Fibroblast of skin of right biceps (primary cell): ENCODE results near the gene SURF2.
A peak's percentile ranks its signal among the peaks of the same experiment; 100 is the strongest.

Experiments used
- DNase-seq: peaks from one replicate; pipeline ENCODE4 v3.0.0-alpha.2; 2013

SURF2 gene

GRCh38 chr9:133339641-133340040 is 16.7 kb upstream of the SURF2 start:
- DNase-seq: no peak

DNA sequence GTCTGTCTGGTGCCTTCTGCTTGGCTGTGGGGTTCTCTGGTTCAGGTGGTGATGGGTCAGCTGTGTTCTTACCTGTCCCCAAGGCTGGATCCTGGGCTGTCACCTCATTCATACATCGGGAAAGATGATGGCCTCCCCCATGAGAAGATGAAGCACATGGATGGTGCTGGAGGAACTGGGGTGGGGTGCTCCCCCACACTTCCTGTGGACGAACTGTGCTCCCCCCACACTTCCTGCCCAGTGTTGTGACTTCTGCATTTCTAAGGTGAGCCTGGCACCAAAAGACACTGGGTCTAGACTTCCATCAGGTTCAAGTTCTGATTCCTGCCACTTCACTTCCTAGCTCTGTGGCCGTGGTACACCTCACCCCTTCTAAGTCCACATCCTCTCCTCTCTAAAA is 16.1 kb upstream of the SURF2 start:
- DNase-seq: no peak

DNA sequence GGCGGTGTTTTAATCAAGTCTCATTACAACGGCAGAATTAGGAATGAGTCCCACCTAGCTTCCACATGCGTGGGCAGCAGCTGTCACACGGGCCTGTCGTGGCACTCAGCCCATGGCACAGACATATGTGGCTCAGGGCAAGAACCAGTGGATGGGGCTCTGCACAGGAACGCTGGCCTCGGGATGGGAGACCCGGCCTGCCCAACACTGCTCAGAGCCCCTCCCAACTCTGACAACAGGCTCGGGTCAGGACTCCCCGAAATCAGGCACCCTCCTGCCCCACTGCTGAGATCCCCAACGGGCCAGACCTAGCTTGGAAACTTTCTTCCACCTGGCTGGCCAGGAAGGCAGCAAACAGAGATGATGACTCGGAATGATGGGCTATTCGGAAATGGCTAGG is 15.4 kb upstream of the SURF2 start:
- DNase-seq: no peak

DNA sequence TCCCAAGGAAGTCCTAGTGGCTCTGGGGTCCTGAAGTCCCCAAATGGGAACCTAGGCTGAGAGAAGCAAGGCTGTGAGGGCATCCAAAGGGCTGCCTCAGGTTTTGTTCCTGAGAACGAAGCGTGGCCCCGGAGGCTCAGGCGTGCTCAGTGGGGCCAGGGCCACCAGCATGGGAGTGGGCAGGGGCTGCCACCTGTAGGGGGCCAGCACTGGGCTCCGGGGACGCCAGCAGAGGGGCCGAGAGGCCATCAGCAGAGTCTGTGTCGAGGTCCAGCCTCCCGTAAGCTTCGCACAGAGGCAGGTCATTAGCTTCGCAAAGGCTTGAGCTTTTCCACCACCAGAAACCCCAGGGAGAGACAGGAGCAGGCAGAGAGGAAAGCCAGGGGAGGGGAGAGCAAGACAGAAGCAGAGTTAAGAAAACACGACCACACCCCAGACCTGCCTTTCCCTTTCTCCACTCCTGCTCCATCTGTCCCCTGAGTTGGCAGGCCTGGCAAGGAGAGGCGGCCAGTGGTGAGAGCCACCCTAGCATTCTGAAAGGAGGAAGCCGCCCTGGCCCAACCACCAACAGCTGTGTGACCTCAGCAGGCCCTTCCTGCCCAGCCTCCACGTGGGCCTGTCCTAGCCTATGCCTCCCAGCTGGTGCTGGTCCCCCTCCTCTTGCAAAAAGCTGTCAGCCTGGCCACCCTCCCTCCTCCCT is 14.8 kb upstream of the SURF2 start:
- no peak for DNase-seq

- DNase-seq: no peak
Measured at GRCh38 chr9:133342069-133342406, 14.3 kb upstream of the SURF2 start.

DNA sequence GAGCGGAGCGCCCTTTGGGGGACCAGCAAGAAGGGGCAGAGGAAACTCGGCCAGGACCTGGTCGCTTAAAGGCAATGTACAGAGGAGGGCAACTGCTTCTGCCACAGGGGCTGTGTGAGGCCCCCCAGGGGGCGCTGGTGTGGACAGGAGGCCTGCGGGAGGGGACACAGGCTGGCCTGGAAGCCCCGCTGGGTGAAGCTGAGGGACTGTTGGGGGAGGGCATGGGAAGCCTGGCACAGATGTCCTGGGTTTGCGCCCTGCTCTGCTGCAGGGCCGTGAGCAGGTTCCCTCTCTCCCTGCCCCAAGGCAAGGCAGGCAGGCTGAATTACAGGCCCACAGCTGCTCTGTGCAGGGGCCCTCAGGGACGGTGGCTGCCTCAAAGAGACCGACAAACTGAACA is 13.8 kb upstream of the SURF2 start:
- DNase-seq: no peak

DNA sequence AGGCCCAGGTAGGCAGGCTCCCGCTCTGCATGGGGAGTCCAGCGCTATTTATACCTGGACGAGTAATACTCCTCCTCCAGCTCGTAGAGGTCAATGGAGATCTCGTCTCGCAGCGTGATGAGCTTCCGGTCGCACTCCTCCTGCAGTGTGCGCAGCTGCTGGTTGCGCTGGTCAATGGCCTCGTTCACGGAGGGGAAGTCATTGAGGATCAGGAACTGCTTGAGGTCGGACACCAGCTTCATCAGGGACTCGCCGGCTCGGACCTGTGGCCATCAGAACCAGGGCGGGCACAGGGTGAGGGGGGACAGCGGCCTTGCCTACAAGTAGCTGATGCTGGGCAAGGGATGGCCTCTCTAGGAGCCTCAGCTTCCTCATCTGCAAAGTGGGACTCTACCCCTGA is 12.3 kb upstream of the SURF2 start:
- DNase-seq: no peak

DNA sequence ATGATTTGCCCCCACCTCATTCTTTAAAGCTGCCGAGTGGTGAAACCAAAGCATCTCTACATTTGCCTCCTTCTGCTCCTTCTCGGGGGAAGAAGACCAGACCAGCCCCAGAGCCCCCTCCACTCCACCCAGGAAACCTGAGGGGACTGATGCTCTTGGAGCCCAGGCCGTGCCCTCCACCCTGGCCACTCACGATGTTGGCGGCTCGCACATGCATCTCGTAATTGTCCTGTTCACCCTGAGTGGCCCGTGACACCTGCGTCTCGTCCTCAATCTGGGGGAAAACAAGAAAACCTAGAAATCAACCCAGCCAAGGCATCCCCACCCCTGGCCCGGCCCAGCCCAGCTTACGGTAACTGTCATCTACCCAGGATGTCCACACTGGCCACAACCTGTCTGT is 11.4 kb upstream of the SURF2 start:
- no peak for DNase-seq

GRCh38 chr9:133345596-133345995 is 10.8 kb upstream of the SURF2 start:
- no peak for DNase-seq

GRCh38 chr9:133346021-133346785 is 10.1 kb upstream of the SURF2 start:
- DNase-seq: no peak

DNA sequence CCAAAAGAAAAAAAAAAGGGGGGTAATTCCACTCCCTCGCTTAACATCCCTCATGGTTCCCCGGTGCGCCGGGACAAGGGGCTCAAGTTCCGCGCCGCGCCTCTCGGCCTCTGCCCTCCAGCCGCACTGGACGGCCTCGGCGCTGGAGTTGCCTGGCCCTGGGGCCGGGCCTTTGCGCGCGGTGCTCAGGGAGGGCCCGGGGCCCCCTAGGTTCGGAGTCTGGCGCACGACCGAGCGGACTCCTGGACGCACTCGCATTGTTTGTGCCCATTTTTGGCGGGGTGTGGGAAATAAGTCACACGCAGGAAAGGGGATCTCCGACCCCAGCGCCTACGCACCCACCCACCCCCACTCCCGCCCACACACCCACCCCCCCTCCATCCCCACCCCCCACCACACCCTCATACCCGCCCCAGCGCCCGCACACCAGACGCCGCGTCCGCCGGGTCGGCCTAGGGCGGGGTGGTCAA is 8.8 kb upstream of the SURF2 start:
- peak; percentile 28 for DNase-seq

GRCh38 chr9:133347985-133348717 is 8.2 kb upstream of the SURF2 start, which contains the start of the genes MED22 and RPL7A:
MED22 (minus strand) TSS chr9:133348131; CDS start chr9:133346662, 1,469 bp downstream.
RPL7A (plus strand) TSS chr9:133348218; CDS start chr9:133348244, 26 bp downstream.
- DNase-seq: peak; percentile 97

- no peak for DNase-seq
Measured at GRCh38 chr9:133348718-133349573, 7.4 kb upstream of the SURF2 start.

DNA sequence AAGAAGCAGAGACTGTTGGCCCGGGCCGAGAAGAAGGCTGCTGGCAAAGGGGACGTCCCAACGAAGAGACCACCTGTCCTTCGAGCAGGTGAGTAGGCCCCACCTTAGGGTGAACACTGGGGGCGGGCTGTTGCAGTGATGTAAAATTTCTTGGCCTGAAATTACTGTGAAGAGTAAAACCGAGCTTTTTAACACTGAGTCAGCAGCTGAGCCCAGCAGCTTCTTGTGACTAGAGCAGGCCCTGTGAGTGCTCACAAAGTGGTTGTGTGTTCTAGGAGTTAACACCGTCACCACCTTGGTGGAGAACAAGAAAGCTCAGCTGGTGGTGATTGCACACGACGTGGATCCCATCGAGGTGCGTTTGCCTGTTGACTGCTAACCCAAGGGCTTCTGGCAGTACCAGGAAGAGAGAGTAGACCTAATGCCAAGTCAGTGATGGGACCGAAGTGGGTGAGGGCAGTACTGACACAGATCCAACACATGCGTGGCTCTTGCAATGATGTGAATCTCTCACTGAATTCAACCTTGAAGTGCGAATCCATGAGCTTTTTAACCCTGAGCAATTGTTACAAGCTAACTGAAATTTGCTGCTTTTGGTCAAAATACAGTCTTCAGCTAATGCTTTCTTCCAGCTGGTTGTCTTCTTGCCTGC is 6.3 kb upstream of the SURF2 start:
- DNase-seq: no peak

- DNase-seq: no peak
Measured at GRCh38 chr9:133351526-133351907, 4.8 kb upstream of the SURF2 start.

DNA sequence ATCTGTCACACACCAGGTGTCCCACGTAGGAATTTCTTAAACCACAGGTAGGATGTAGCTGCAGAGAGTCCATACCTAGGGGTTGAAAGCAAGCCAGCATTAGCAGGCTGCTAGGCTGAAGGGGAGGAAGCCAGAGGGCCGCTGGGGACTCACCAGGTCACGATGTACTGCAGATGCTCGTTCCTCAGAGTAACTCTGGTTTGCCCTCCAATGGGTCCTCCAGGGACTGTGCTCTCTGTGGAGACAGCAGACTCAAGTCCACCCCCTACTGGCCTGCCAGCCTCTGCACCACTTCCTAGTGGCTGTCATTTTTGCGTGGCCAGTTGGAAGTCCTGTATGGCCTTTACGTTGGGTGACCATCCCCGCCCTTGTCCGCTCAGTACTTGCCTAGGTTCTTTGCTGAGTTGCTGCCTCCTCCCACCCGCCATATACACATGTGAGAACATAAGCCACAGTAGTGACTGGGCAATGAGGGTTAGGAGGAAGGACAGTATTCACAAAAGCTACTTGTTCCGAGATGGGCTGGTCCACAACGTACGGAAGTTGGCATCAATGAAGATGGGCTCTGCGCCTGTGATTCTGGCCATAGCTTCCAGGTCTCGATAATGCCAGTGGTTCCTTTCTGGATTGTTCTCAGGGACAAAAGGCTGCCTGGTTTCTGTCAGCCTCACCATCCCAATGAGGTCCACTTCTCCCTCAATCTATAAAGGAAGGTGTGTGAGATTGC is 4.3 kb upstream of the SURF2 start:
- DNase-seq: peak; percentile 70

DNA sequence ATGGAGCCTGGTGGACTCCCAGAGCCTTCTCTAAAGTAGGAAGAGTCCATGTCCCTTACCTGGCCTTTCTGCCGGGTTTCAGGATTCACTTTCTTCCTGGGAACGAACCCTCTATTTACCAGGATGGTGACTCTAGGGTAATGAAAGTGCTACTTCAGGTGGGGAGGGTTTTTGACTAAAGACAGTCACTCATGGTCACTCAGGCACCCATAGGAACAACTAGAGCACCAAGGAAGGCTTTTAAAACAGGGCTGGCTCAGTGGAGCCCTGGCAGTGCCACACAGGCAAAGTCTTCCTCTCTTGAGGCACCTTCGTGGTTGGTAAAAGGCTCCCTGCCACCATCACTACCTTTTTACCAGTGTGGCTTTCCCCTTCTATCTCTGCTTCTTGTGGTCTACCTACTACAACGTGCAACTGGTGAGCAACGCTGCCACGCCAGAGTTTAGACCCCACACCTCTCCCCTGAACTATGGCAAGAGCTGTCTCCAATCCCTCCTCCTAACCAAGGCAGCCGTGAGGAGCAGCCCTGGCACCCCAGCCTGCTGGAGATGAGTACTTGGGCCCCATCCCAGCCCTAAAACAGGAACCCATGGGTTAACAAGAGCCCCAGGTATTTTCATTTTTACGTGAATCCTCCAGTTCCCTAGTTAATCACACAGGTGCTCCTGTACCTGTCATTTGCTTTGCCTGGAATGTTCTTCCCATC is 3.6 kb upstream of the SURF2 start:
- no peak for DNase-seq

DNA sequence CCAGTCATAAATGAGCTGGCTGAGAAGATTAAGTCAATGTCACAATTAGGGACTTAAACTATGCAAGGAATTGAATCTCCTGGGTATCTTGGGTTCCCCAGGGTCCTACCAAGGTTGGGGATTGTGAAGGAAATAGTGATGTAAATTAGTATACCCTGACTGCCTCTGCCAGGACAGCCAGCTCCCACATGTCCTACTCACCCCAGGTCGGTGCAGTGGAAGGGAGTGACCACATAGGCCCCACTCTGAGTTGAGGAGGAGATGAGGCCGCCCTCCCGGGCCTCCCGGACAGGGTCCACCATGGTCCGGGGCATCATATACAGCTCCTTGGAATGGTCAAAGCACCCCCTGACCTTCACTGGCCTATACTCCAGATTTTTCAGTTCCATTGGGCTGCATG is 2.8 kb upstream of the SURF2 start:
- DNase-seq: no peak

GRCh38 chr9:133354766-133355165 is 1.6 kb upstream of the SURF2 start:
- no peak for DNase-seq

- DNase-seq: no peak
Measured at GRCh38 chr9:133355881-133356357, 431 bp upstream of the SURF2 start.

- no peak for DNase-seq
Measured at GRCh38 chr9:133357656-133358055, 1.3 kb downstream of the SURF2 start.
